ENCODE results near the gene CHST12.

DNA sequence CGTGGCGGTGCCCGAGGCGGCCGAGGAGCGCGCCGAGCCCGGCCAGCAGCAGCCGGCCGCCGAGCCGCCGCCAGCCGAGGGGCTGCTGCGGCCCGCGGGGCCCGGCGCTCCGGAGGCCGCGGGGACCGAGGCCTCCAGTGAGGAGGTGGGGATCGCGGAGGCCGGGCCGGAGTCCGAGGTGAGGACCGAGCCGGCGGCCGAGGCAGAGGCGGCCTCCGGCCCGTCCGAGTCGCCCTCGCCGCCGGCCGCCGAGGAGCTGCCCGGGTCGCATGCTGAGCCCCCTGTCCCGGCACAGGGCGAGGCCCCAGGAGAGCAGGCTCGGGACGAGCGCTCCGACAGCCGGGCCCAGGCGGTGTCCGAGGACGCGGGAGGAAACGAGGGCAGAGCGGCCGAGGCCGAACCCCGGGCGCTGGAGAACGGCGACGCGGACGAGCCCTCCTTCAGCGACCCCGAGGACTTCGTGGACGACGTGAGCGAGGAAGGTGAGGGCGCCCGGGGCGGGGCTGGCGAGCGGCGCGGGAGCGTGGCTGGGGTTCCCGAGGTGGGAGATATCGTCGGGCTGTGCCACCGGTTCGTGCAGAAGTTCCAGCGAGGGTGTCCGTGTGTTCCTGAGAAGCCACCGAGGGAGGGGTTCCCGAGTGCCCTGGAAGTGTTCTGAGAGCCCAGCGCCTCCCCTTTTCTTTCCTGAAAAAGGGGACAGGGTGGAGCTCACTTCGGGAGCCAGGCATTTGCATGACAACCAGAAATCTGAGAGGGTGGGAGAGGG is 48.3 kb upstream of the CHST12 start:
- TF ChIP-seq CTCF (IDR thresholded peaks at IDR 0.05) (no peak), POLR2A (IDR thresholded peaks at IDR 0.05) (no peak), POLR2AphosphoS5 (IDR thresholded peaks at IDR 0.05) (no peak)
